HCT116 (cell line): Measurements from ENCODE around the gene CWC15. TPM values are rescaled to one million over a fixed set of nuclear protein-coding genes. Genes with fewer than 3 reads are reported as not detected.

ENCODE experiments used
- ATAC-seq: fragments of 200-7000 bp; cut with Tn5 transposase; 2 replicates; pipeline ENCODE4 v1.9.1; 2020; ENCODE audit warnings: mild to moderate bottlenecking, moderate library complexity
- BruUV-seq: library from RNA; stranded (reverse); fragments of 400-500 nt; replicated peaks from 2 replicates; lab custom pipeline; 2021; lab: Mats Ljungman, UMichigan
- CTCF ChIA-PET: fragments of 300-600 bp; sonication (Branson Sonifier 250); formaldehyde crosslinking; loops from one replicate; lab custom pipeline; 2021; ENCODE audit warnings: antibody characterized with exemption; lab: Charles Lee
- POLR2A ChIA-PET: fragments of 300-600, 350-600 bp; sonication (Branson Sonifier 250); formaldehyde crosslinking; loops from one replicate; lab custom pipeline; 2021; ENCODE audit warnings: antibody characterized with exemption; lab: Charles Lee
- RAD21 ChIA-PET, 2 experiments: fragments of 300-600 bp; sonication (Branson Sonifier 250); formaldehyde crosslinking; loops; one replicate each; lab custom pipeline; 2023; ENCODE audit warnings: low total read pairs in 2 of 2; ENCODE audit not compliant: uncharacterized antibody in 2 of 2, unreplicated experiment in 2 of 2, low non-redundant PET in 1 of 2; lab: Charles Lee
- DNase-seq: peaks from one replicate; pipeline ENCODE4 v3.0.0-alpha.2; 2010; ENCODE audit warnings: low read depth, low spot score
- H2AFZ ChIP-seq: fragments of 200-600 bp; shearing (Covaris generic), sonication (generic); 2 replicates; pipeline ENCODE4 v1.6.1; 2017; ENCODE audit warnings: low read depth, mixed run types, mixed read lengths, antibody characterized with exemption, low read length; ENCODE audit not compliant: poor library complexity, severe bottlenecking
- H3K27ac ChIP-seq: 2 replicates; pipeline ENCODE4 v1.5.1; 2012; ENCODE audit warnings: low read depth, low read length
- H3K27me3 ChIP-seq: fragments of 200-600 bp; sonication (generic); 2 replicates; pipeline ENCODE4 v1.6.1; 2016; ENCODE audit warnings: mixed run types, low read length, mixed read lengths; ENCODE audit not compliant: insufficient read depth
- H3K36me3 ChIP-seq, 2 experiments: fragments of 200-500 bp in 1 of 2; fragments of 200-600 bp in 1 of 2; sonication (Bioruptor generic) in 1 of 2; sonication (generic) in 1 of 2; 2 replicates each; pipeline versions ENCODE4 v1.5.1 to v1.6.1; 2014 to 2016; ENCODE audit warnings: low read length in 2 of 2, inconsistent platforms in 1 of 2, mixed read lengths in 1 of 2, mixed run types in 1 of 2; ENCODE audit not compliant: insufficient read depth in 2 of 2, control insufficient read depth in 1 of 2
- H3K4me1 ChIP-seq, 2 experiments: fragments of 200-600 bp in 1 of 2; sonication (generic) in 1 of 2; 2 replicates each; pipeline versions ENCODE4 v1.5.1 to v1.6.1; 2012 to 2017; ENCODE audit warnings: low read length in 2 of 2, inconsistent platforms in 1 of 2, mild to moderate bottlenecking in 1 of 2, mixed read lengths in 1 of 2, mixed run types in 1 of 2, moderate library complexity in 1 of 2; ENCODE audit not compliant: insufficient read depth in 2 of 2, control insufficient read depth in 1 of 2
- H3K4me2 ChIP-seq: fragments of 200-600 bp; sonication (generic); 2 replicates; pipeline ENCODE4 v1.6.1; 2017; ENCODE audit warnings: mixed run types, low read length, mixed read lengths
- H3K4me3 ChIP-seq, 2 experiments: fragments of 200-600 bp in 1 of 2; sonication (generic) in 1 of 2; replicated peaks in 1 of 2; 2 replicates each; pipeline ENCODE4 v1.5.1; 2011 to 2016; ENCODE audit warnings: low read length in 2 of 2, control low read depth in 1 of 2, low read depth in 1 of 2, mild to moderate bottlenecking in 1 of 2, mixed read lengths in 1 of 2, mixed run types in 1 of 2
- H3K79me2 ChIP-seq: fragments of 200-600 bp; sonication (generic); 2 replicates; pipeline ENCODE4 v1.6.1; 2017; ENCODE audit warnings: mild to moderate bottlenecking, mixed run types, low read length, moderate library complexity, mixed read lengths; ENCODE audit not compliant: insufficient read depth
- H3K9ac ChIP-seq: fragments of 200-600 bp; sonication (generic); 2 replicates; pipeline ENCODE4 v1.6.1; 2016; ENCODE audit warnings: low read length, mixed read lengths
- H3K9me2 ChIP-seq: fragments of 200-600 bp; sonication (generic), shearing (Covaris generic); 2 replicates; pipeline ENCODE4 v1.6.1; 2017; ENCODE audit warnings: mixed run types, mild to moderate bottlenecking, moderate library complexity; ENCODE audit not compliant: insufficient read depth
- H3K9me3 ChIP-seq, 2 experiments: fragments of 200-500 bp in 1 of 2; fragments of 200-600 bp in 1 of 2; sonication (Bioruptor generic) in 1 of 2; sonication (generic) in 1 of 2; 2 replicates each; pipeline ENCODE4 v1.6.1; 2014 to 2017; ENCODE audit warnings: low read length in 2 of 2, mixed read lengths in 2 of 2, inconsistent platforms in 1 of 2, low read depth in 1 of 2, mild to moderate bottlenecking in 1 of 2, mixed run types in 1 of 2, moderate library complexity in 1 of 2; ENCODE audit not compliant: control insufficient read depth in 1 of 2, insufficient read depth in 1 of 2
- H4K20me1 ChIP-seq: fragments of 200-600 bp; sonication (generic), shearing (Covaris generic); 2 replicates; pipeline ENCODE4 v1.6.1; 2017; ENCODE audit warnings: mixed run types, mild to moderate bottlenecking, moderate library complexity; ENCODE audit not compliant: insufficient read depth
- ATF3 ChIP-seq: IDR thresholded peaks from 2 replicates; pipeline ENCODE4 v1.6.1; 2012
- CBX3 ChIP-seq: IDR thresholded peaks from 2 replicates; pipeline ENCODE4 v1.6.1; 2012; ENCODE audit warnings: low read depth
- CEBPB ChIP-seq: IDR thresholded peaks from 2 replicates; pipeline ENCODE4 v1.6.1; 2012; ENCODE audit warnings: low read depth
- EGR1 ChIP-seq: IDR thresholded peaks from 2 replicates; pipeline ENCODE4 v1.6.1; 2012; ENCODE audit warnings: low read depth
- ELF1 ChIP-seq: IDR thresholded peaks from 2 replicates; pipeline ENCODE4 v1.6.1; 2012; ENCODE audit warnings: low read depth, borderline replicate concordance
- EZH2phosphoT487 ChIP-seq: fragments of 200-600 bp; IDR thresholded peaks from 2 replicates; pipeline ENCODE4 v1.6.1; 2018; ENCODE audit warnings: antibody characterized with exemption, borderline replicate concordance
- FOSL1 ChIP-seq: IDR thresholded peaks from 2 replicates; pipeline ENCODE4 v1.6.1; 2012; ENCODE audit warnings: low read depth
- JUND ChIP-seq: IDR thresholded peaks from 2 replicates; pipeline ENCODE4 v1.6.1; 2012
- MAX ChIP-seq: IDR thresholded peaks from 2 replicates; pipeline ENCODE4 v1.6.1; 2012
- POLR2A ChIP-seq: IDR thresholded peaks from 2 replicates; pipeline ENCODE4 v1.7.0; 2011; ENCODE audit warnings: borderline replicate concordance; ENCODE audit not compliant: insufficient read depth, insufficient read length; ENCODE audit errors: extremely low read depth
- POLR2AphosphoS5 ChIP-seq: IDR thresholded peaks from 2 replicates; pipeline ENCODE4 v1.6.1; 2011; ENCODE audit warnings: mild to moderate bottlenecking, low read depth, low read length, moderate library complexity
- RAD21 ChIP-seq: IDR thresholded peaks from 2 replicates; pipeline ENCODE4 v1.6.1; 2012; ENCODE audit warnings: low read depth, mild to moderate bottlenecking
- SIN3A ChIP-seq: IDR thresholded peaks from 2 replicates; pipeline ENCODE4 v1.6.1; 2012; ENCODE audit warnings: low read depth
- SRF ChIP-seq: IDR thresholded peaks from 2 replicates; pipeline ENCODE4 v1.6.1; 2012; ENCODE audit warnings: low read depth
- ZFX ChIP-seq: fragments of 450-650 bp; IDR thresholded peaks from 2 replicates; pipeline ENCODE4 v1.6.1; 2017
- intact Hi-C: fragments of 100-400 bp; cut with micrococcal nuclease; formaldehyde crosslinking; loops from 2 replicates; pipeline ENCODE4 v1.10.0; 2022
- total RNA-seq: library from RNA; stranded (reverse); gene quantifications from one replicate; pipeline ENCODE4 v1.2.1, GENCODE V29; 2021; ENCODE audit not compliant: unreplicated experiment
- TF ChIP-seq, protein P1 (sequence below): IDR thresholded peaks from 2 replicates; pipeline ENCODE4 v1.6.1; 2011; ENCODE audit warnings: mild to moderate bottlenecking, low read length, moderate library complexity; ENCODE audit not compliant: insufficient replicate concordance; ENCODE audit errors: extremely low read depth
- TF ChIP-seq, protein P2 (sequence below), 3 experiments: fragments of 200-600 bp in 1 of 3; sonication (generic) in 1 of 3; IDR thresholded peaks in 2 of 3; conservative IDR thresholded peaks in 1 of 3; 2 replicates each; pipeline ENCODE4 v1.5.1; 2012 to 2017; ENCODE audit warnings: low read depth in 2 of 3, low read length in 2 of 3, antibody characterized with exemption in 1 of 3, borderline replicate concordance in 1 of 3, control low read depth in 1 of 3, mild to moderate bottlenecking in 1 of 3, mixed read lengths in 1 of 3, mixed run types in 1 of 3, moderate library complexity in 1 of 3; ENCODE audit not compliant: insufficient read depth in 1 of 3

CWC15 gene
- total RNA-seq, 1 experiment from 2014 or later = 47.6 TPM

GRCh38 chr11:95014184-95014821, 40.9 kb upstream of the CWC15 start:
- no peaks in the 10 kb centered on the region for H3K79me2 ChIP-seq
- no peaks in the 10 kb centered on the region for H3K4me1 ChIP-seq
- no peak overlapping the region for H3K9ac ChIP-seq
- ATAC-seq = no peak
- H3K27ac ChIP-seq = no peak overlapping the region
- BruUV-seq = no TSS peak
- H2AFZ ChIP-seq = no peak overlapping the region
- H3K9me2 ChIP-seq = no peaks in the 10 kb centered on the region
- H4K20me1 ChIP-seq = no peaks in the 10 kb centered on the region
- no peak for TF ChIP-seq POLR2A
- no peak for TF ChIP-seq CBX3
- TF ChIP-seq FOSL1 = no peak
- no peak for TF ChIP-seq ATF3
- TF ChIP-seq EZH2phosphoT487 = no peak
- TF ChIP-seq, protein P1, sequence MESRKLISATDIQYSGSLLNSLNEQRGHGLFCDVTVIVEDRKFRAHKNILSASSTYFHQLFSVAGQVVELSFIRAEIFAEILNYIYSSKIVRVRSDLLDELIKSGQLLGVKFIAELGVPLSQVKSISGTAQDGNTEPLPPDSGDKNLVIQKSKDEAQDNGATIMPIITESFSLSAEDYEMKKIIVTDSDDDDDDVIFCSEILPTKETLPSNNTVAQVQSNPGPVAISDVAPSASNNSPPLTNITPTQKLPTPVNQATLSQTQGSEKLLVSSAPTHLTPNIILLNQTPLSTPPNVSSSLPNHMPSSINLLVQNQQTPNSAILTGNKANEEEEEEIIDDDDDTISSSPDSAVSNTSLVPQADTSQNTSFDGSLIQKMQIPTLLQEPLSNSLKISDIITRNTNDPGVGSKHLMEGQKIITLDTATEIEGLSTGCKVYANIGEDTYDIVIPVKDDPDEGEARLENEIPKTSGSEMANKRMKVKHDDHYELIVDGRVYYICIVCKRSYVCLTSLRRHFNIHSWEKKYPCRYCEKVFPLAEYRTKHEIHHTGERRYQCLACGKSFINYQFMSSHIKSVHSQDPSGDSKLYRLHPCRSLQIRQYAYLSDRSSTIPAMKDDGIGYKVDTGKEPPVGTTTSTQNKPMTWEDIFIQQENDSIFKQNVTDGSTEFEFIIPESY = no peak
- no peak for TF ChIP-seq MAX
- TF ChIP-seq ELF1 = no peak
- no peak for TF ChIP-seq ZFX
- TF ChIP-seq SIN3A = no peak
- no peak for TF ChIP-seq POLR2AphosphoS5
- no peak for TF ChIP-seq SRF
- no peak for TF ChIP-seq CEBPB
- no peak for TF ChIP-seq JUND
- TF ChIP-seq EGR1 = no peak
- no peak for TF ChIP-seq RAD21
- TF ChIP-seq, protein P2, sequence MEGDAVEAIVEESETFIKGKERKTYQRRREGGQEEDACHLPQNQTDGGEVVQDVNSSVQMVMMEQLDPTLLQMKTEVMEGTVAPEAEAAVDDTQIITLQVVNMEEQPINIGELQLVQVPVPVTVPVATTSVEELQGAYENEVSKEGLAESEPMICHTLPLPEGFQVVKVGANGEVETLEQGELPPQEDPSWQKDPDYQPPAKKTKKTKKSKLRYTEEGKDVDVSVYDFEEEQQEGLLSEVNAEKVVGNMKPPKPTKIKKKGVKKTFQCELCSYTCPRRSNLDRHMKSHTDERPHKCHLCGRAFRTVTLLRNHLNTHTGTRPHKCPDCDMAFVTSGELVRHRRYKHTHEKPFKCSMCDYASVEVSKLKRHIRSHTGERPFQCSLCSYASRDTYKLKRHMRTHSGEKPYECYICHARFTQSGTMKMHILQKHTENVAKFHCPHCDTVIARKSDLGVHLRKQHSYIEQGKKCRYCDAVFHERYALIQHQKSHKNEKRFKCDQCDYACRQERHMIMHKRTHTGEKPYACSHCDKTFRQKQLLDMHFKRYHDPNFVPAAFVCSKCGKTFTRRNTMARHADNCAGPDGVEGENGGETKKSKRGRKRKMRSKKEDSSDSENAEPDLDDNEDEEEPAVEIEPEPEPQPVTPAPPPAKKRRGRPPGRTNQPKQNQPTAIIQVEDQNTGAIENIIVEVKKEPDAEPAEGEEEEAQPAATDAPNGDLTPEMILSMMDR (IDR thresholded peaks at IDR 0.05 in 2 of 3, conservative IDR thresholded peaks at IDR 0.05 in 1 of 3; ENCODE audit: borderline replicate concordance in 1 of 3, insufficient read depth in 1 of 3, low read depth in 2 of 3, low read length in 2 of 3) = no peak
- TF ChIP-seq, all 23 proteins: peak for 0
- intact Hi-C loops = no loop called here
- Histone ChIP-seq H3K4me3 (no peak overlapping the region), H3K27me3 (no peaks in the 10 kb centered on the region; the same call in 1 of the 2 replicates), H3K36me3 (no peaks in the 10 kb centered on the region), H3K4me2 (no peak overlapping the region), H3K9me3 (no peaks in the 10 kb centered on the region)
- no peak for DNase-seq
- ChIA-PET CTCF (no interaction called here), RAD21 (no interaction called here), POLR2A (no interaction called here)
